ENCODE data around the gene RUFY3. TPM values are rescaled to one million over a fixed set of nuclear protein-coding genes. Genes with fewer than 3 reads are reported as not detected.

RUFY3 gene
- total and polyA plus RNA-seq, 4 donors: 9.2 to 35.2 (median 15.0) TPM

DNA sequence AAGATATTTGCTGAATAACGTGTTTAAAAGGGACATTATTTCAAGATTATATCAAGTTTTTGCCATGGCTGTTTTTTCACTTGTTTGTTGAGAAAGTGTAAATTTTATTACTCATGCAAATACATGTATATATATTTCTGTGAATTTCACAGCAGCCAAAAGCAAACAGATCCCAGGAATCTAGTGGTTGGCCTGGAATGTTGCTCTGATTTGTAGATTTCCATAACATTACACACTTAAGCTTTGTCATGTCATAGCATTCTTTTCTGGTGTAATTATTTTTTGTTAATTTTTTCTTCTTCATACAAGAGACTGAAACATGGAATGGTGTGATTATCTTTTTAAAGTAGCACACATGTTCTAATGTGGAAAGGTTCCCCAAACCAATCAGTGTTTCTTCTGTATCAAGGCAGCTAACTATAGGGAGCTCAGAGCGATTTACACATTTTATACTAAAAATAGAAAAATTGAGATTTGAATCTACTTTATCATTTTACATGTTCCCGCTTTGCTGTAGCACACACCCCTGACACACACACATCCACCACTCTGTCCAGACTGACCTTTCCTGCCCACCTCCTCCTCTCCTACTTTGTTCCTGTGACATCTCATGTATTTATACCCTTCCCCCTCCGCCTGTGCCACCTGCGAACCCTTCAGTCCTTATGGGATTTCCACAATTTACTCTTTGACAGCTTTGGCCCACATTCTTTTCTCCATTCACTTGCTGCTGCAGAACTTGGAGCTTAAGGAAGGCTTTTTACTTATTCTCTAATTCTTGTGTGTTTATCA, 20.3 kb downstream of the RUFY3 start:
- 90% methylated on average over 5 of the region's 5 CpGs for WGBS
- H3K9ac ChIP-seq (ENCODE audit: low read depth in 1 of 2, low read length in 2 of 2): no peak overlapping the region
- no peaks in the 10 kb centered on the region for H3K36me3 ChIP-seq (ENCODE audit: control insufficient read depth in 4 of 4, insufficient read depth in 3 of 4, low read depth in 1 of 4, low read length in 3 of 4)
- no peaks in the 10 kb centered on the region for H3K9me3 ChIP-seq (ENCODE audit: control insufficient read depth in 4 of 4, low read length in 3 of 4)
- no peak overlapping the region for H3K27ac ChIP-seq (ENCODE audit: low read depth in 1 of 2, low read length in 2 of 2)
- DNase-seq (ENCODE audit: low spot score): no peak
- TF ChIP-seq, protein P1, sequence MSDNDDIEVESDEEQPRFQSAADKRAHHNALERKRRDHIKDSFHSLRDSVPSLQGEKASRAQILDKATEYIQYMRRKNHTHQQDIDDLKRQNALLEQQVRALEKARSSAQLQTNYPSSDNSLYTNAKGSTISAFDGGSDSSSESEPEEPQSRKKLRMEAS (IDR thresholded peaks at IDR 0.05): no peak
- TF ChIP-seq FOXA2 (IDR thresholded peaks at IDR 0.05): no peak
- no peak for TF ChIP-seq TAF1 (conservative IDR thresholded peaks at IDR 0.05)
- no peak for TF ChIP-seq SP1 (IDR thresholded peaks at IDR 0.05)
- TF ChIP-seq, protein P2, sequence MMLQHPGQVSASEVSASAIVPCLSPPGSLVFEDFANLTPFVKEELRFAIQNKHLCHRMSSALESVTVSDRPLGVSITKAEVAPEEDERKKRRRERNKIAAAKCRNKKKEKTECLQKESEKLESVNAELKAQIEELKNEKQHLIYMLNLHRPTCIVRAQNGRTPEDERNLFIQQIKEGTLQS (IDR thresholded peaks at IDR 0.05): no peak
- TF ChIP-seq GABPA (IDR thresholded peaks at IDR 0.05 in 1 of 2, conservative IDR thresholded peaks at IDR 0.05 in 1 of 2): no peak
- TF ChIP-seq EGR1 (IDR thresholded peaks at IDR 0.05; ENCODE audit: low read depth in 2 of 2): no peak
- TF ChIP-seq JUND (IDR thresholded peaks at IDR 0.05): no peak
- TF ChIP-seq FOXA1 (IDR thresholded peaks at IDR 0.05): no peak
- TF ChIP-seq RAD21 (IDR thresholded peaks at IDR 0.05): no peak
- H3K27me3 ChIP-seq (ENCODE audit: control insufficient read depth in 4 of 4, insufficient read depth in 4 of 4, low read length in 3 of 4): no peaks in the 10 kb centered on the region
- H3K4me1 ChIP-seq (ENCODE audit: control insufficient read depth in 4 of 4, insufficient read depth in 4 of 4, low read length in 3 of 4): peaks cover 0 to 2% (median 0%) of the 10 kb centered on the region in 4 donors
- no peak overlapping the region for H3K4me3 ChIP-seq (ENCODE audit: low read depth in 1 of 3, low read length in 3 of 3)

DNA sequence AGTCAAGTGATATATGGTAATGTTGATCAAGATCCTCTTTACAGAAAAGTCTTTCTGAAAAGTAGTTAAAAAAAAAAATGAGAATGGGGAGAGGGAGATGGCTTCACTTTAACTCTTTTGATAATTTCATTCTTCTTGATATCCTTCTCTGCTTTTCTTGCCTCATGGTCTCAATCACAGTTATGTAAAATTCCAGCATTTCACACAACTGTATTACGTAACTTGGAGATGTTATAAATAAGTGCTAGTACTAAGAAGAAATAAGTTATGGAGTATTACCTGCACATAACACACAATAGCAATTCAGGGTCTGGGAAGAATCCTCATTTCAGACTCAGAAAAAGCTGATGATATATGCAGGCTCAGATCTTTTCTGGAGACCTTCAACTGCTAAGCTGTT, 22.0 kb downstream of the RUFY3 start:
- H3K27ac ChIP-seq (ENCODE audit: low read depth in 1 of 2, low read length in 2 of 2): no peak overlapping the region
- H3K4me3 ChIP-seq (ENCODE audit: low read depth in 1 of 3, low read length in 3 of 3): no peak overlapping the region
- peaks cover 0 to 2% (median 0%) of the 10 kb centered on the region in 4 donors for H3K4me1 ChIP-seq (ENCODE audit: control insufficient read depth in 4 of 4, insufficient read depth in 4 of 4, low read length in 3 of 4)
- no peaks in the 10 kb centered on the region for H3K9me3 ChIP-seq (ENCODE audit: control insufficient read depth in 4 of 4, low read length in 3 of 4)
- WGBS: 89% methylated on average over 1 of the region's 1 CpG
- H3K9ac ChIP-seq (ENCODE audit: low read depth in 1 of 2, low read length in 2 of 2): no peak overlapping the region
- DNase-seq (ENCODE audit: low spot score): no peak
- TF ChIP-seq EGR1 (IDR thresholded peaks at IDR 0.05; ENCODE audit: low read depth in 2 of 2): no peak
- no peak for TF ChIP-seq FOXA1 (IDR thresholded peaks at IDR 0.05)
- TF ChIP-seq HNF4G (IDR thresholded peaks at IDR 0.05): no peak
- TF ChIP-seq JUND (IDR thresholded peaks at IDR 0.05): no peak
- TF ChIP-seq, protein P1 (IDR thresholded peaks at IDR 0.05): no peak
- TF ChIP-seq SP1 (IDR thresholded peaks at IDR 0.05): no peak
- TF ChIP-seq TAF1 (conservative IDR thresholded peaks at IDR 0.05): no peak
- no peak for TF ChIP-seq YY1 (IDR thresholded peaks at IDR 0.05)
- TF ChIP-seq HNF4A (conservative IDR thresholded peaks at IDR 0.05): no peak
- no peak for TF ChIP-seq RXRA (IDR thresholded peaks at IDR 0.05)
- no peak for TF ChIP-seq RAD21 (IDR thresholded peaks at IDR 0.05)
- no peaks in the 10 kb centered on the region for H3K36me3 ChIP-seq (ENCODE audit: control insufficient read depth in 4 of 4, insufficient read depth in 3 of 4, low read depth in 1 of 4, low read length in 3 of 4)
- no peaks in the 10 kb centered on the region for H3K27me3 ChIP-seq (ENCODE audit: control insufficient read depth in 4 of 4, insufficient read depth in 4 of 4, low read length in 3 of 4)

DNA sequence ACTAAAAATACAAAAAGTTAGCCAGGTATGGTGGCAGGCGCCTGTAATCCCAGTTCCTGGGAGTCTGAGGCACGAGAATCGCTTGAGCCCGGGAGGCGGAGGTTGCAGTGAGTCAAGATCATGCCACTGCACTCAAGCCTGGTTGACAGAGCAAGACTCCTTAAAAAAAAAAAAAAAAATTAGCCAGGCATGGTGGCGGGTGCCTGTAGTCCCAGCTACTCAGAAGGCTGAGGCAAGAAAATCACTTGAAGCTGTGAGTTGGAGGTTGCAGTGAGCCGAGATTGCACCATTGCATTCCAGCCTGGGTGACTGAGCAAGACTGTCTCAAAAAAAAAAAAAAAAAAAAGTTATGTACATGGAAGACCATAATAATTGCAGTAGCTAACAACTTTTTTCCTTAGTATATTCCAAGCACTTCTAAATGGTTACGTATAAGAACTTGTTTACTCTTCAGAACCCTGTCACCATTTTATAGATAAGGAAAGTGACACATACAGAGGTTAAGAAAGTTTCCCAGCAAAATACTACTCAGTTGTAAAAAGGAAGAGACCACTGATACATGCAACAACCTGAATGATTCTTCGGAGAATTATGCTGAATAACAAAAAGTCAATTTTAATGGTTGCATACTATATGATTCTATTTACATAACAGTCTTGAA, 24.5 kb downstream of the RUFY3 start:
- H3K27me3 ChIP-seq (ENCODE audit: control insufficient read depth in 4 of 4, insufficient read depth in 4 of 4, low read length in 3 of 4): no peaks in the 10 kb centered on the region
- DNase-seq (ENCODE audit: low spot score): no peak
- H3K36me3 ChIP-seq (ENCODE audit: control insufficient read depth in 4 of 4, insufficient read depth in 3 of 4, low read depth in 1 of 4, low read length in 3 of 4): no peaks in the 10 kb centered on the region
- no peaks in the 10 kb centered on the region for H3K9me3 ChIP-seq (ENCODE audit: control insufficient read depth in 4 of 4, low read length in 3 of 4)
- no peak overlapping the region for H3K27ac ChIP-seq (ENCODE audit: low read depth in 1 of 2, low read length in 2 of 2)
- H3K4me3 ChIP-seq (ENCODE audit: low read depth in 1 of 3, low read length in 3 of 3): no peak overlapping the region
- H3K4me1 ChIP-seq (ENCODE audit: control insufficient read depth in 4 of 4, insufficient read depth in 4 of 4, low read length in 3 of 4): no peaks in the 10 kb centered on the region
- WGBS: 96% methylated on average over 9 of the region's 9 CpGs
- TF ChIP-seq, protein P1 (IDR thresholded peaks at IDR 0.05): no peak
- no peak for TF ChIP-seq YY1 (IDR thresholded peaks at IDR 0.05)
- TF ChIP-seq GABPA (IDR thresholded peaks at IDR 0.05 in 1 of 2, conservative IDR thresholded peaks at IDR 0.05 in 1 of 2): no peak
- no peak for TF ChIP-seq NR2F2 (IDR thresholded peaks at IDR 0.05)
- no peak for TF ChIP-seq RAD21 (IDR thresholded peaks at IDR 0.05)
- no peak overlapping the region for H3K9ac ChIP-seq (ENCODE audit: low read depth in 1 of 2, low read length in 2 of 2)
